Measurements from ENCODE around the gene LMO2. TPM values are rescaled to one million over a fixed set of nuclear protein-coding genes. Genes with fewer than 3 reads are reported as not detected.

LMO2 gene
- total RNA-seq, 1 donor from 2014 or later, result 1.8 TPM

GRCh38 chr11:33910958-33911339 is 19.1 kb upstream of the LMO2 start:
- Histone ChIP-seq H3K27me3 (ENCODE audit: insufficient read depth, low read length) (no peaks in the 10 kb centered on the region), H3K9me3 (ENCODE audit: insufficient read depth, low read depth, low read length) (no peaks in the 10 kb centered on the region), H3K36me3 (ENCODE audit: insufficient read depth, low read length) (no peaks in the 10 kb centered on the region), H3K4me1 (ENCODE audit: insufficient read depth, low read length) (peaks cover 5% of the 10 kb centered on the region), H3K4me2 (ENCODE audit: low read length) (no peak overlapping the region), H3K9ac (ENCODE audit: low read length) (no peak overlapping the region), H3K79me2 (ENCODE audit: insufficient read depth, low read length) (no peaks in the 10 kb centered on the region), H3K4me3 (ENCODE audit: insufficient read depth, low read depth, low read length) (no peak overlapping the region), H4K20me1 (ENCODE audit: insufficient read depth, low read length) (no peaks in the 10 kb centered on the region), H2AFZ (ENCODE audit: low read depth, low read length) (no peak overlapping the region), H3K27ac (ENCODE audit: low read depth, low read length) (no peak overlapping the region)
- TF ChIP-seq CTCF (IDR thresholded peaks at IDR 0.05; ENCODE audit: insufficient read depth, low read depth, low read length), result no peak
- TF ChIP-seq EZH2 (IDR thresholded peaks at IDR 0.05; ENCODE audit: insufficient read depth, low read length), result no peak
- DNase-seq (ENCODE audit: low read depth), result no peak
- Mint-ChIP-seq H3K27ac (ENCODE audit: unreplicated experiment) (no peak overlapping the region), H3K36me3 (ENCODE audit: low read depth, unreplicated experiment) (no peaks in the 10 kb centered on the region), H3K27me3 (ENCODE audit: low read depth, unreplicated experiment) (no peaks in the 10 kb centered on the region), H3K4me3 (ENCODE audit: unreplicated experiment) (no peak overlapping the region), H3K9me3 (ENCODE audit: unreplicated experiment) (peaks cover 8% of the 10 kb centered on the region), H3K4me1 (ENCODE audit: low read depth, unreplicated experiment) (peaks cover 8% of the 10 kb centered on the region)
- no peak for FAIRE-seq

- Histone ChIP-seq H3K79me2 (ENCODE audit: insufficient read depth, low read length) (no peaks in the 10 kb centered on the region), H3K4me3 (ENCODE audit: insufficient read depth, low read depth, low read length) (no peak overlapping the region), H2AFZ (ENCODE audit: low read depth, low read length) (no peak overlapping the region), H3K4me2 (ENCODE audit: low read length) (no peak overlapping the region), H3K27me3 (ENCODE audit: insufficient read depth, low read length) (no peaks in the 10 kb centered on the region), H4K20me1 (ENCODE audit: insufficient read depth, low read length) (no peaks in the 10 kb centered on the region), H3K27ac (ENCODE audit: low read depth, low read length) (no peak overlapping the region), H3K36me3 (ENCODE audit: insufficient read depth, low read length) (no peaks in the 10 kb centered on the region), H3K9me3 (ENCODE audit: insufficient read depth, low read depth, low read length) (no peaks in the 10 kb centered on the region), H3K4me1 (ENCODE audit: insufficient read depth, low read length) (peaks cover 5% of the 10 kb centered on the region), H3K9ac (ENCODE audit: low read length) (no peak overlapping the region)
- DNase-seq (ENCODE audit: low read depth) (peak; percentile 49), FAIRE-seq (no peak)
- no peak overlapping the region for H3K27ac Mint-ChIP-seq (ENCODE audit: unreplicated experiment)
- TF ChIP-seq CTCF (IDR thresholded peaks at IDR 0.05; ENCODE audit: insufficient read depth, low read depth, low read length) (no peak), EZH2 (IDR thresholded peaks at IDR 0.05; ENCODE audit: insufficient read depth, low read length) (no peak)
- peaks cover 10% of the 10 kb centered on the region for H3K9me3 Mint-ChIP-seq (ENCODE audit: unreplicated experiment)
- H3K4me3 Mint-ChIP-seq (ENCODE audit: unreplicated experiment), result no peak overlapping the region
- H3K36me3 Mint-ChIP-seq (ENCODE audit: low read depth, unreplicated experiment), result no peaks in the 10 kb centered on the region
- H3K4me1 Mint-ChIP-seq (ENCODE audit: low read depth, unreplicated experiment), result peaks cover 6% of the 10 kb centered on the region
- H3K27me3 Mint-ChIP-seq (ENCODE audit: low read depth, unreplicated experiment), result no peaks in the 10 kb centered on the region
Observed at GRCh38 chr11:33910296-33910957, 18.6 kb upstream of the LMO2 start.

- H3K27ac ChIP-seq (ENCODE audit: low read depth, low read length), result no peak overlapping the region
- no peaks in the 10 kb centered on the region for H3K36me3 ChIP-seq (ENCODE audit: insufficient read depth, low read length)
- H3K27ac Mint-ChIP-seq (ENCODE audit: unreplicated experiment), result no peak overlapping the region
- no peaks in the 10 kb centered on the region for H3K9me3 ChIP-seq (ENCODE audit: insufficient read depth, low read depth, low read length)
- H3K4me3 Mint-ChIP-seq (ENCODE audit: unreplicated experiment), result no peak overlapping the region
- H2AFZ ChIP-seq (ENCODE audit: low read depth, low read length), result no peak overlapping the region
- no peaks in the 10 kb centered on the region for H4K20me1 ChIP-seq (ENCODE audit: insufficient read depth, low read length)
- FAIRE-seq, result no peak
- no peak for DNase-seq (ENCODE audit: low read depth)
- no peak overlapping the region for H3K9ac ChIP-seq (ENCODE audit: low read length)
- H3K4me1 Mint-ChIP-seq (ENCODE audit: low read depth, unreplicated experiment), result peaks cover 6% of the 10 kb centered on the region
- H3K9me3 Mint-ChIP-seq (ENCODE audit: unreplicated experiment), result peaks cover 10% of the 10 kb centered on the region
- no peaks in the 10 kb centered on the region for H3K27me3 ChIP-seq (ENCODE audit: insufficient read depth, low read length)
- no peak overlapping the region for H3K4me2 ChIP-seq (ENCODE audit: low read length)
- H3K36me3 Mint-ChIP-seq (ENCODE audit: low read depth, unreplicated experiment), result no peaks in the 10 kb centered on the region
- H3K4me3 ChIP-seq (ENCODE audit: insufficient read depth, low read depth, low read length), result no peak overlapping the region
- H3K27me3 Mint-ChIP-seq (ENCODE audit: low read depth, unreplicated experiment), result no peaks in the 10 kb centered on the region
- peaks cover 5% of the 10 kb centered on the region for H3K4me1 ChIP-seq (ENCODE audit: insufficient read depth, low read length)
- H3K79me2 ChIP-seq (ENCODE audit: insufficient read depth, low read length), result no peaks in the 10 kb centered on the region
- no peak for TF ChIP-seq CTCF (IDR thresholded peaks at IDR 0.05; ENCODE audit: insufficient read depth, low read depth, low read length)
- no peak for TF ChIP-seq EZH2 (IDR thresholded peaks at IDR 0.05; ENCODE audit: insufficient read depth, low read length)
Observed at GRCh38 chr11:33909552-33909951, 17.7 kb upstream of the LMO2 start.

Data from astrocyte (in vitro differentiated cells and primary cell).